Endothelial cell of umbilical vein (primary cell): Measurements from ENCODE around the gene TEX54. TPM values are rescaled to one million over a fixed set of nuclear protein-coding genes. Genes with fewer than 3 reads are reported as not detected.

Experiments used
- BruUV-seq: library from RNA; stranded (reverse); fragments of 400-500 nt; replicated peaks from 2 replicates; lab custom pipeline; 2021; lab: Mats Ljungman, UMichigan
- CTCF ChIA-PET: fragments of 300-600, 350-600 bp; sonication (Branson Sonifier 250); formaldehyde crosslinking; loops from one replicate; lab custom pipeline; 2021; ENCODE audit warnings: antibody characterized with exemption, inconsistent platforms; lab: Charles Lee
- POLR2A ChIA-PET: fragments of 300-600, 350-600 bp; sonication (Branson Sonifier 250); formaldehyde crosslinking; loops from one replicate; lab custom pipeline; 2021; ENCODE audit warnings: antibody characterized with exemption, inconsistent platforms; lab: Charles Lee
- DNase-seq: peaks from one replicate; pipeline ENCODE4 v3.0.0-alpha.2; 2011; ENCODE audit warnings: low read depth, low spot score
- FAIRE-seq: peaks from 2 replicates; lab custom pipeline; 2011; peaks lifted over from hg19 to GRCh38; lab: Jason Lieb, UNC
- H2AFZ ChIP-seq: 2 replicates; pipeline ENCODE4 v1.6.0; 2012; ENCODE audit warnings: low read depth, low read length, control low read depth, inconsistent platforms
- H3K27ac ChIP-seq: 2 replicates; pipeline ENCODE4 v1.5.1; 2011; ENCODE audit warnings: low read depth, mild to moderate bottlenecking, control low read depth, low read length, moderate library complexity; ENCODE audit not compliant: insufficient read depth
- H3K27me3 ChIP-seq, 2 experiments: 2 replicates each; pipeline versions ENCODE4 v1.6.0 to v1.6.1; 2011; ENCODE audit warnings: low read length in 2 of 2, mixed read lengths in 1 of 2; ENCODE audit not compliant: control insufficient read depth in 2 of 2, insufficient read depth in 2 of 2
- H3K36me3 ChIP-seq, 2 experiments: 2 replicates in 1 of 2; 3 replicates in 1 of 2; pipeline ENCODE4 v1.5.1; 2011; ENCODE audit warnings: low read length in 2 of 2, mild to moderate bottlenecking in 1 of 2, moderate library complexity in 1 of 2; ENCODE audit not compliant: control insufficient read depth in 2 of 2, insufficient read depth in 2 of 2; ENCODE audit errors: extremely low read depth in 1 of 2
- H3K4me1 ChIP-seq: 3 replicates; pipeline ENCODE4 v1.5.1; 2011; ENCODE audit warnings: mild to moderate bottlenecking, low read length; ENCODE audit not compliant: control insufficient read depth, insufficient read depth; ENCODE audit errors: extremely low read depth
- H3K4me2 ChIP-seq: 2 replicates; pipeline ENCODE4 v1.6.1; 2011; ENCODE audit warnings: low read length, control low read depth, mixed read lengths; ENCODE audit not compliant: insufficient read depth
- H3K4me3 ChIP-seq, 3 experiments: fragments of 200-600 bp in 1 of 3; sonication (generic), shearing (Covaris generic) in 1 of 3; replicated peaks in 1 of 3; 2 replicates each; pipeline ENCODE4 v1.5.1; 2011 to 2016; ENCODE audit warnings: control low read depth in 3 of 3, low read length in 3 of 3, mild to moderate bottlenecking in 2 of 3, inconsistent platforms in 1 of 3, low read depth in 1 of 3, moderate library complexity in 1 of 3; ENCODE audit not compliant: insufficient read depth in 1 of 3
- H3K79me2 ChIP-seq: 2 replicates; pipeline ENCODE4 v1.6.0; 2012; ENCODE audit warnings: low read length, inconsistent platforms; ENCODE audit not compliant: control insufficient read depth, insufficient read depth
- H3K9ac ChIP-seq: replicated peaks from 2 replicates; pipeline ENCODE3; 2011; ENCODE audit warnings: low read length, control low read depth; ENCODE audit not compliant: insufficient read depth; ENCODE audit errors: extremely low read depth
- H3K9me1 ChIP-seq: replicated peaks from 3 replicates; pipeline ENCODE4 v1.6.0; 2011; ENCODE audit warnings: mild to moderate bottlenecking, low read length; ENCODE audit not compliant: control insufficient read depth, insufficient read depth; ENCODE audit errors: extremely low read depth
- H3K9me3 ChIP-seq: replicated peaks from 2 replicates; pipeline ENCODE4 v1.5.1; 2012; ENCODE audit warnings: low read length, inconsistent platforms; ENCODE audit not compliant: control insufficient read depth, insufficient read depth
- H4K20me1 ChIP-seq: replicated peaks from 2 replicates; pipeline ENCODE3; 2011; ENCODE audit warnings: mild to moderate bottlenecking, low read length; ENCODE audit not compliant: control insufficient read depth, insufficient read depth; ENCODE audit errors: extremely low read depth
- CTCF ChIP-seq, 2 donors: IDR thresholded peaks; 1 replicate in 1 of 2; 2 replicates in 1 of 2; pipeline ENCODE4 v1.5.1; 2011; ENCODE audit warnings: low read length in 2 of 2, mild to moderate bottlenecking in 2 of 2, moderate library complexity in 2 of 2, control low read depth in 1 of 2, inconsistent platforms in 1 of 2, low read depth in 1 of 2; ENCODE audit not compliant: insufficient read depth in 1 of 2; ENCODE audit errors: extremely low read depth in 1 of 2
- EZH2 ChIP-seq: IDR thresholded peaks from 2 replicates; pipeline ENCODE4 v1.6.1; 2012; ENCODE audit warnings: borderline replicate concordance, low read depth, mild to moderate bottlenecking, moderate library complexity, low read length, inconsistent platforms; ENCODE audit not compliant: severe bottlenecking
- FOS ChIP-seq: IDR thresholded peaks from 2 replicates; pipeline ENCODE4 v1.6.1; 2011; ENCODE audit warnings: mild to moderate bottlenecking, low read length, moderate library complexity, borderline replicate concordance; ENCODE audit not compliant: insufficient read depth
- GATA2 ChIP-seq: IDR thresholded peaks from 2 replicates; pipeline ENCODE4 v1.7.0; 2011; ENCODE audit warnings: low read depth, mild to moderate bottlenecking, moderate library complexity, mixed read lengths, low read length; ENCODE audit not compliant: insufficient read length, insufficient read depth
- JUN ChIP-seq: IDR thresholded peaks from 2 replicates; pipeline ENCODE4 v1.6.1; 2011; ENCODE audit warnings: borderline replicate concordance, low read depth; ENCODE audit not compliant: insufficient read length, insufficient read depth
- MAX ChIP-seq: IDR thresholded peaks from 2 replicates; pipeline ENCODE4 v1.6.1; 2011; ENCODE audit not compliant: insufficient read depth, insufficient read length
- MYC ChIP-seq: IDR thresholded peaks from one replicate; pipeline ENCODE4 v1.6.1; 2011; ENCODE audit warnings: mild to moderate bottlenecking, low read depth, low read length
- POLR2A ChIP-seq: IDR thresholded peaks from 2 replicates; pipeline ENCODE4 v1.6.1; 2012; ENCODE audit warnings: low read depth, mild to moderate bottlenecking, control low read depth, low read length
- POLR2AphosphoS5 ChIP-seq: IDR thresholded peaks from 2 replicates; pipeline ENCODE4 v1.6.1; 2012; ENCODE audit warnings: low read depth, mild to moderate bottlenecking, control low read depth, low read length, moderate library complexity; ENCODE audit not compliant: insufficient read depth
- dilution Hi-C: fragments of 300-500 bp; cut with MboI; formaldehyde crosslinking; loops from one replicate; pipeline ENCODE4 v1.15.0; 2019; ENCODE audit warnings: low sequenced_read_pairs; ENCODE audit not compliant: extremely low pct_ligation_motif_present
- intact Hi-C: fragments of 100-400 bp; cut with micrococcal nuclease; formaldehyde crosslinking; loops from one replicate; pipeline ENCODE4 v1.10.0; 2022
- polyA plus RNA-seq, 4 experiments: library from polyadenylated mRNA; depleted of rRNA in 3 of 4; stranded (reverse) in 3 of 4; unstranded in 1 of 4; fragments of >200 nt; gene quantifications; 2 replicates each; pipeline versions ENCODE4 v1.2.1 to v1.2.3, GENCODE V29; 2011 to 2012; ENCODE audit warnings: missing spikeins in 1 of 4
- total RNA-seq: library from RNA; stranded (reverse); gene quantifications from 2 replicates; pipeline ENCODE4 v1.2.3, GENCODE V29; 2021

TEX54 gene
- total and polyA plus RNA-seq, 2 donors (not counting 3 experiments of a cell fraction or from before 2014, with no cell fraction given): not detected

DNA sequence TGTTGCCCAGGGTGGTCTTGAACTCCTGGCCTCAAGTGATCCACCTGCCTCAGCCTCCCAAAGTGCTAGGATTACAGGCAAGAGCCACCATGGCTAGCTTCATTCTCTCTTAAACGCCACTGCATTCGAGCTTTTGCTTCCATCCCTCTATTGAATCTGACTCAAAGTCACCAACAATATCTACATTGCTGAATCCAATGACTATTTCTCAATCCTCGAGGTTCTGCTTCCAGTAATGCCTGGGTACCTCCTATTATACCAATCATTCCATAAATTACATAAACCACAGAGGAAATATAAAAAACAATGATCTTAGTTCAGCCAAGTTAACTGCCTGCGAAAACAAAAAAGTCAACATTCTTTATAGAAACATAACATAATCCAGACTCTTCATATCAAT lies 15.5 kb downstream of the TEX54 start:
- no peak for FAIRE-seq
- no TSS peak for BruUV-seq

More for the DNA sequence above, 15.5 kb downstream of the TEX54 start:
- ChIA-PET CTCF (interaction anchor here (1.2 to 1.8 kb wide), 2 partner anchors 31 to 45 kb away, joined by 3 to 10 read pairs; no protein-coding TSS in a partner anchor), POLR2A (interaction anchor here (0.6 to 1.5 kb wide), 4 partner anchors 11 to 24 kb away, joined by 3 to 9 read pairs (median 4); partner anchors contain the start of gene STX5)
- Histone ChIP-seq H3K4me3 (no peak overlapping the region), H3K9me1 (no peaks in the 10 kb centered on the region), H3K79me2 (no peaks in the 10 kb centered on the region), H4K20me1 (no peaks in the 10 kb centered on the region), H3K9me3 (no peaks in the 10 kb centered on the region), H3K27me3 (no peaks in the 10 kb centered on the region), H3K9ac (no peak overlapping the region), H2AFZ (no peak overlapping the region), H3K36me3 (peaks cover 10 to 11% of the 10 kb centered on the region in 2 experiments), H3K27ac (no peak overlapping the region), H3K4me1 (no peaks in the 10 kb centered on the region), H3K4me2 (no peak overlapping the region)
- no peak for DNase-seq
- dilution Hi-C loops (no loop called here), intact Hi-C loops (no loop called here)
- TF ChIP-seq EZH2 (no peak), MYC (no peak), POLR2A (no peak), JUN (no peak), POLR2AphosphoS5 (no peak), GATA2 (no peak), FOS (no peak), CTCF (IDR thresholded peaks at IDR 0.05; ENCODE audit: extremely low read depth in 1 of 2, insufficient read depth in 1 of 2, low read depth in 1 of 2, low read length in 2 of 2) (no peak), MAX (no peak)
